Measurements from ENCODE around the gene PHF2. TPM values are rescaled to one million over a fixed set of nuclear protein-coding genes. Genes with fewer than 3 reads are reported as not detected.

PHF2 gene
- total and polyA plus RNA-seq, 2 of the 8 experiments (the other 6 are each of a cell fraction or from before 2014, with no cell fraction given), result 3.4 to 9.4 TPM

- TF ChIP-seq, protein P1, sequence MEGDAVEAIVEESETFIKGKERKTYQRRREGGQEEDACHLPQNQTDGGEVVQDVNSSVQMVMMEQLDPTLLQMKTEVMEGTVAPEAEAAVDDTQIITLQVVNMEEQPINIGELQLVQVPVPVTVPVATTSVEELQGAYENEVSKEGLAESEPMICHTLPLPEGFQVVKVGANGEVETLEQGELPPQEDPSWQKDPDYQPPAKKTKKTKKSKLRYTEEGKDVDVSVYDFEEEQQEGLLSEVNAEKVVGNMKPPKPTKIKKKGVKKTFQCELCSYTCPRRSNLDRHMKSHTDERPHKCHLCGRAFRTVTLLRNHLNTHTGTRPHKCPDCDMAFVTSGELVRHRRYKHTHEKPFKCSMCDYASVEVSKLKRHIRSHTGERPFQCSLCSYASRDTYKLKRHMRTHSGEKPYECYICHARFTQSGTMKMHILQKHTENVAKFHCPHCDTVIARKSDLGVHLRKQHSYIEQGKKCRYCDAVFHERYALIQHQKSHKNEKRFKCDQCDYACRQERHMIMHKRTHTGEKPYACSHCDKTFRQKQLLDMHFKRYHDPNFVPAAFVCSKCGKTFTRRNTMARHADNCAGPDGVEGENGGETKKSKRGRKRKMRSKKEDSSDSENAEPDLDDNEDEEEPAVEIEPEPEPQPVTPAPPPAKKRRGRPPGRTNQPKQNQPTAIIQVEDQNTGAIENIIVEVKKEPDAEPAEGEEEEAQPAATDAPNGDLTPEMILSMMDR (IDR thresholded peaks at IDR 0.05; ENCODE audit: control extremely low read depth in 1 of 3, insufficient read depth in 1 of 3, low read depth in 1 of 3, low read length in 3 of 3), result no peak
- TF ChIP-seq KDM1A (IDR thresholded peaks at IDR 0.05; ENCODE audit: borderline replicate concordance, low read length), result no peak
- TF ChIP-seq RFX5 (IDR thresholded peaks at IDR 0.05; ENCODE audit: borderline replicate concordance, low read depth, low read length), result no peak
- TF ChIP-seq EGR1 (IDR thresholded peaks at IDR 0.05; ENCODE audit: borderline replicate concordance, low read depth, low read length), result no peak
- no peak for TF ChIP-seq BRCA1 (IDR thresholded peaks at IDR 0.05; ENCODE audit: low read depth, low read length)
- no peak for TF ChIP-seq CHD7 (IDR thresholded peaks at IDR 0.05; ENCODE audit: insufficient replicate concordance, low read length)
- TF ChIP-seq BACH1 (IDR thresholded peaks at IDR 0.05; ENCODE audit: low read length), result no peak
Measured at GRCh38 chr9:93573516-93573828, 2.9 kb upstream of the PHF2 start (continued).

Measured in H1 (cell line).